GM12801 (cell line): ENCODE data around the gene RSL24D1.

Experiments used
- TF ChIP-seq, protein P1 (sequence below): IDR thresholded peaks from one replicate; pipeline ENCODE4 v1.5.1; 2011; ENCODE audit warnings: control low read depth; ENCODE audit not compliant: insufficient read length; ENCODE audit errors: extremely low read depth

The RSL24D1 gene

GRCh38 chr15:55179141-55179540 is 17.6 kb downstream of the RSL24D1 start:
- TF ChIP-seq, protein P1, sequence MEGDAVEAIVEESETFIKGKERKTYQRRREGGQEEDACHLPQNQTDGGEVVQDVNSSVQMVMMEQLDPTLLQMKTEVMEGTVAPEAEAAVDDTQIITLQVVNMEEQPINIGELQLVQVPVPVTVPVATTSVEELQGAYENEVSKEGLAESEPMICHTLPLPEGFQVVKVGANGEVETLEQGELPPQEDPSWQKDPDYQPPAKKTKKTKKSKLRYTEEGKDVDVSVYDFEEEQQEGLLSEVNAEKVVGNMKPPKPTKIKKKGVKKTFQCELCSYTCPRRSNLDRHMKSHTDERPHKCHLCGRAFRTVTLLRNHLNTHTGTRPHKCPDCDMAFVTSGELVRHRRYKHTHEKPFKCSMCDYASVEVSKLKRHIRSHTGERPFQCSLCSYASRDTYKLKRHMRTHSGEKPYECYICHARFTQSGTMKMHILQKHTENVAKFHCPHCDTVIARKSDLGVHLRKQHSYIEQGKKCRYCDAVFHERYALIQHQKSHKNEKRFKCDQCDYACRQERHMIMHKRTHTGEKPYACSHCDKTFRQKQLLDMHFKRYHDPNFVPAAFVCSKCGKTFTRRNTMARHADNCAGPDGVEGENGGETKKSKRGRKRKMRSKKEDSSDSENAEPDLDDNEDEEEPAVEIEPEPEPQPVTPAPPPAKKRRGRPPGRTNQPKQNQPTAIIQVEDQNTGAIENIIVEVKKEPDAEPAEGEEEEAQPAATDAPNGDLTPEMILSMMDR, result no peak

- TF ChIP-seq, protein P1, result no peak
These were observed 26.4 kb downstream of the RSL24D1 start for GRCh38 chr15:55170361-55170760.

- TF ChIP-seq, protein P1, result no peak
These were observed 28.3 kb downstream of the RSL24D1 start for GRCh38 chr15:55168350-55168974.

- TF ChIP-seq, protein P1, result no peak
These were observed 32.5 kb downstream of the RSL24D1 start for GRCh38 chr15:55164284-55164683.

- TF ChIP-seq, protein P1, result no peak
These were observed 45.1 kb downstream of the RSL24D1 start for GRCh38 chr15:55151631-55152030.

- TF ChIP-seq, protein P1, result no peak
These were observed 62.8 kb downstream of the RSL24D1 start for GRCh38 chr15:55133972-55134371.

GRCh38 chr15:55132672-55133071 is 64.1 kb downstream of the RSL24D1 start:
- TF ChIP-seq, protein P1, result no peak
